HepG2 (cell line): ENCODE measurements around the gene SPINK4. TPM values are rescaled to one million over a fixed set of nuclear protein-coding genes. Genes with fewer than 3 reads are reported as not detected.

Source experiments
- ATAC-seq: fragments of 200-7000 bp; cut with Tn5 transposase; 3 replicates; pipeline ENCODE4 v1.9.1; 2020; ENCODE audit warnings: mild to moderate bottlenecking, moderate library complexity
- BruUV-seq: library from RNA; stranded (reverse); fragments of 400-500 nt; replicated peaks from 2 replicates; lab custom pipeline; 2021; lab: Mats Ljungman, UMichigan
- CTCF ChIA-PET: fragments of 300-600 bp; formaldehyde crosslinking; extraction: SDS; loops from one replicate; lab custom pipeline; 2021; ENCODE audit warnings: low total read pairs, inconsistent platforms, low intra/inter-chr PET ratio; lab: Yijun Ruan, JAX
- POLR2A ChIA-PET: fragments of 350-600 bp; sonication (Branson Sonifier 250); formaldehyde crosslinking; loops from one replicate; lab custom pipeline; 2020; ENCODE audit warnings: antibody characterized with exemption, inconsistent platforms; lab: Yijun Ruan, JAX
- DNase-seq: peaks from one replicate; pipeline ENCODE4 v3.0.0-alpha.2; 2015; ENCODE audit warnings: low spot score
- FAIRE-seq: peaks from 3 replicates; lab custom pipeline; 2011; peaks lifted over from hg19 to GRCh38; lab: Jason Lieb, UNC
- H2AFZ ChIP-seq: one replicate; pipeline ENCODE4 v1.6.1; 2011; ENCODE audit warnings: low read length, inconsistent platforms
- H3K27ac ChIP-seq: fragments of 300-600 bp; 3 replicates; pipeline ENCODE4 v1.8.0; 2011; ENCODE audit warnings: mixed run types, mild to moderate bottlenecking, mixed read lengths, low read length, inconsistent platforms; ENCODE audit not compliant: insufficient read depth; ENCODE audit errors: extremely low read length
- H3K27me3 ChIP-seq, 2 experiments: fragments of 200-600 bp in 1 of 2; 2 replicates in 1 of 2; 3 replicates in 1 of 2; pipeline versions ENCODE4 v1.6.0 to v1.8.0; 2011; ENCODE audit warnings: low read length in 2 of 2, mild to moderate bottlenecking in 2 of 2, moderate library complexity in 2 of 2, inconsistent platforms in 1 of 2; ENCODE audit not compliant: insufficient read depth in 2 of 2, control insufficient read depth in 1 of 2
- H3K36me3 ChIP-seq, 2 experiments: fragments of 200-600 bp in 1 of 2; replicated peaks in 1 of 2; 2 replicates in 1 of 2; 3 replicates in 1 of 2; pipeline versions ENCODE4 v1.5.1 to v1.8.0; 2011; ENCODE audit warnings: low read length in 2 of 2, inconsistent platforms in 1 of 2; ENCODE audit not compliant: insufficient read depth in 2 of 2, control insufficient read depth in 1 of 2
- H3K4me1 ChIP-seq: 2 replicates; pipeline ENCODE4 v1.5.1; 2012; ENCODE audit warnings: low read length, inconsistent platforms; ENCODE audit not compliant: insufficient read depth
- H3K4me2 ChIP-seq: 2 replicates; pipeline ENCODE4 v1.6.0; 2011; ENCODE audit warnings: low read depth, low read length, inconsistent platforms
- H3K4me3 ChIP-seq, 3 experiments: fragments of 200-600 bp in 1 of 3; sonication (generic), shearing (Covaris generic) in 1 of 3; replicated peaks in 1 of 3; 2 replicates each; pipeline ENCODE4 v1.5.1; 2011 to 2016; ENCODE audit warnings: low read length in 3 of 3, inconsistent platforms in 2 of 3, low read depth in 2 of 3, mild to moderate bottlenecking in 2 of 3, control low read depth in 1 of 3, mixed read lengths in 1 of 3; ENCODE audit not compliant: insufficient read depth in 1 of 3
- H3K79me2 ChIP-seq: one replicate; pipeline ENCODE4 v1.6.1; 2011; ENCODE audit warnings: low read length, inconsistent platforms; ENCODE audit not compliant: insufficient read depth
- H3K9ac ChIP-seq: 2 replicates; pipeline ENCODE4 v1.6.0; 2011; ENCODE audit warnings: mild to moderate bottlenecking, low read depth, low read length, inconsistent platforms; ENCODE audit not compliant: insufficient read depth
- H3K9me3 ChIP-seq: 2 replicates; pipeline ENCODE4 v1.5.1; 2012; ENCODE audit warnings: mild to moderate bottlenecking, low read length
- H4K20me1 ChIP-seq: 2 replicates; pipeline ENCODE4 v1.6.0; 2011; ENCODE audit warnings: inconsistent platforms, mild to moderate bottlenecking, low read length, moderate library complexity; ENCODE audit not compliant: insufficient read depth
- ARNTL ChIP-seq: sonication (generic); formaldehyde crosslinking; IDR thresholded peaks from 2 replicates; pipeline ENCODE4 v1.4.0; 2020; ENCODE audit warnings: mild to moderate bottlenecking, missing genetic modification reagents
- BCL6 ChIP-seq: IDR thresholded peaks from 2 replicates; pipeline ENCODE4 v1.6.1; 2016; ENCODE audit warnings: missing genetic modification reagents, missing compliant biosample characterization
- CENPX ChIP-seq: sonication (generic); formaldehyde crosslinking; IDR thresholded peaks from 2 replicates; pipeline ENCODE4 v1.9.0; 2021; ENCODE audit warnings: mild to moderate bottlenecking, missing genetic modification reagents, moderate library complexity
- DPF2 ChIP-seq: sonication (generic); formaldehyde crosslinking; IDR thresholded peaks from 2 replicates; pipeline ENCODE4 v1.4.0; 2020; ENCODE audit warnings: mild to moderate bottlenecking, low read depth, missing genetic modification reagents, borderline replicate concordance
- HNRNPK ChIP-seq: fragments of 200-400 bp; formaldehyde crosslinking; IDR thresholded peaks from 2 replicates; pipeline ENCODE4 v1.6.1; 2018; ENCODE audit warnings: low read length, low read depth, moderate library complexity, mild to moderate bottlenecking; ENCODE audit not compliant: poor library complexity, severe bottlenecking
- MAFK ChIP-seq, 2 experiments: IDR thresholded peaks in 1 of 2; conservative IDR thresholded peaks in 1 of 2; 2 replicates each; pipeline ENCODE4 v1.6.1; 2011; ENCODE audit warnings: improper control_type of control experiment in 2 of 2, low read length in 2 of 2
- MYC ChIP-seq: sonication (generic); formaldehyde crosslinking; IDR thresholded peaks from 2 replicates; pipeline ENCODE4 v1.9.0; 2021; ENCODE audit warnings: missing genetic modification reagents, borderline replicate concordance
- POLR2A ChIP-seq, 2 experiments: IDR thresholded peaks; 2 replicates each; pipeline ENCODE4 v1.6.1; 2011; ENCODE audit warnings: low read depth in 2 of 2, low read length in 2 of 2, mild to moderate bottlenecking in 1 of 2, moderate library complexity in 1 of 2; ENCODE audit not compliant: insufficient read depth in 1 of 2
- RFX3 ChIP-seq: IDR thresholded peaks from 2 replicates; pipeline ENCODE4 v1.6.1; 2016; ENCODE audit warnings: missing biosample characterization, missing genetic modification reagents
- TSC22D2 ChIP-seq: sonication (generic); formaldehyde crosslinking; IDR thresholded peaks from 2 replicates; pipeline ENCODE4 v1.5.1; 2020; ENCODE audit warnings: missing genetic modification reagents, mild to moderate bottlenecking, borderline replicate concordance
- ZBTB21 ChIP-seq: sonication (generic); formaldehyde crosslinking; IDR thresholded peaks from 2 replicates; pipeline ENCODE4 v1.4.0; 2020; ENCODE audit warnings: missing genetic modification reagents
- ZBTB7B ChIP-seq: sonication (generic); formaldehyde crosslinking; IDR thresholded peaks from 2 replicates; pipeline ENCODE4 v1.4.0; 2020; ENCODE audit warnings: missing genetic modification reagents
- ZFY ChIP-seq: sonication (generic); formaldehyde crosslinking; IDR thresholded peaks from 2 replicates; pipeline ENCODE4 v1.4.0; 2020; ENCODE audit warnings: missing genetic modification reagents
- ZNF44 ChIP-seq: sonication (generic); formaldehyde crosslinking; IDR thresholded peaks from 2 replicates; pipeline ENCODE4 v1.5.1; 2020; ENCODE audit warnings: mild to moderate bottlenecking, missing genetic modification reagents
- ZNF451 ChIP-seq: sonication (generic); formaldehyde crosslinking; IDR thresholded peaks from 2 replicates; pipeline ENCODE4 v1.5.0; 2020; ENCODE audit warnings: mild to moderate bottlenecking, missing genetic modification reagents
- ZNF749 ChIP-seq: sonication (generic); formaldehyde crosslinking; IDR thresholded peaks from 2 replicates; pipeline ENCODE4 v1.8.0; 2022; ENCODE audit warnings: mild to moderate bottlenecking, missing genetic modification reagents, moderate library complexity, borderline replicate concordance
- ZNF788 ChIP-seq: sonication (generic); formaldehyde crosslinking; IDR thresholded peaks from 2 replicates; pipeline ENCODE4 v1.5.0; 2020; ENCODE audit warnings: mild to moderate bottlenecking, missing genetic modification reagents, borderline replicate concordance
- WGBS: methylation state at CpG from one replicate; pipeline ENCODE4 v1.1.6; 2017; ENCODE audit warnings: low lambda C conversion rate; 5-methylcytosine and 5-hydroxymethylcytosine counted together
- in situ Hi-C: cut with HindIII; loops from 2 replicates; pipeline ENCODE4 v1.10.0; 2017; ENCODE audit warnings: low pct_unique_long_range_greater_than_20kb; ENCODE audit not compliant: extremely low pct_ligation_motif_present
- intact Hi-C: fragments of 100-400 bp; cut with micrococcal nuclease; formaldehyde crosslinking; loops from one replicate; pipeline ENCODE4 v1.10.0; 2022; ENCODE audit not compliant: unreplicated experiment
- polyA plus RNA-seq, 8 experiments: library from polyadenylated mRNA; depleted of rRNA in 3 of 8; stranded (reverse) in 7 of 8; unstranded in 1 of 8; fragments of >200 nt; fragmentation: Illumina TruSeq in 4 of 8; extraction: Trizol in 4 of 8; gene quantifications; 2 replicates each; pipeline versions ENCODE4 v1.2.1 to v1.2.3, GENCODE V29; 2011 to 2016; ENCODE audit warnings: low read depth in 4 of 8, missing spikeins in 1 of 8, mixed read lengths in 1 of 8; ENCODE audit not compliant: insufficient read depth in 1 of 8
- total RNA-seq, 5 experiments: library from RNA; depleted of rRNA; stranded (reverse); fragments of >200 nt; fragmentation: Illumina TruSeq; extraction: Trizol; gene quantifications; 2 replicates each; pipeline ENCODE4 v1.2.3, GENCODE V29; 2016; ENCODE audit warnings: low read depth in 1 of 5
- TF ChIP-seq, protein P1 (sequence below): IDR thresholded peaks from 2 replicates; pipeline ENCODE4 v1.6.1; 2016; ENCODE audit warnings: missing compliant biosample characterization, missing genetic modification reagents, borderline replicate concordance
- TF ChIP-seq, protein P2 (sequence below): sonication (generic); formaldehyde crosslinking; IDR thresholded peaks from 2 replicates; pipeline ENCODE4 v1.4.0; 2020; ENCODE audit warnings: missing genetic modification reagents
- TF ChIP-seq, protein P3 (sequence below): sonication (generic); formaldehyde crosslinking; IDR thresholded peaks from 2 replicates; pipeline ENCODE4 v1.4.0; 2020; ENCODE audit warnings: mild to moderate bottlenecking, low read depth, missing genetic modification reagents
- TF ChIP-seq, protein P4 (sequence below): sonication (generic); formaldehyde crosslinking; IDR thresholded peaks from 2 replicates; pipeline ENCODE4 v1.8.1; 2023; ENCODE audit warnings: mild to moderate bottlenecking, missing genetic modification reagents, borderline replicate concordance

Gene SPINK4
- total and polyA plus RNA-seq, 2 of the 13 experiments (the other 11 are each of a cell fraction or from before 2014, with no cell fraction given) = 0.53 to 3.4 TPM

DNA sequence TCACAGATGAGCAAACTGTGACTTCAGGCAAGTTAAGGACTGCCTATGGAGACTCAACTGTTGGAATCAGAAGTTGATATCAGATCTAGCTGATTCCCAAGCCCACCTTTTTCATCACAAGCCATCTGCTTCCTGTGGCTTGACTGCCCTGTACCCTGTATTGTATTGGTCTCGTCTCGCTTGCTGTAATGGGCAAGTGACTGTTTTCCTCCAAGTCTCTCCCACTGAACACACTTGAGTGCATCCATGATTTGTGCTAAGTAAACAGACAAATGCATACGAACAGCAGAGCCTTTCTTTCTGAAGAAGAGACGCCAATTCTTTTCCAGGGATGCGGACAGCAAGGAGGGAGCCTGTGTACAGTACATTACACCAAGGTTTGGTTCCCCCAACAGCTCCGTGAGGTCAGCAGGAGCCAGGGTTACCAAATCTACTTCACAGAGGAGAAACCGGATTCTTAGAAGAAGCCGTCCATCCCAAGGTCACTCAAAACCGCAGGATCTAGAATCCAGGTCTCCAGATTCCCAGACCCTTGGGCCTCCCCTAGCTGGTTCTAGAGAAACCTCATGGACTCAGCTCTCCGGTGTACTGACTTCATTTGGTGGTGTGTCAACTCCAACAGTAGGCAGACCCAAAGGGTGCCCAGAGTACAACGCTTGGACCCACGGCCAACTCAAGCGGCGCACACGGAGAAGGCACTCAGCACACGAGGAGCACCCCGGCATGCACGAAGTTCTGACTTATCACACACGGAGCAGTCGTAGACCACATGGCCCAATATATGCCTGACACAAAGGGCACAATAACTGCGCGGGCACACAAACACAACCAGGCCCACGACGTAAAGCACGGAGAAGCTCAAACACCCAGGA, 23.4 kb downstream of the SPINK4 start:
- peak; percentile 39 for ATAC-seq
- no peaks in the 10 kb centered on the region for H4K20me1 ChIP-seq
- ChIA-PET CTCF (no interaction called here), POLR2A (interaction anchor here (0.7 to 2.1 kb wide), 11 partner anchors 9 to 239 kb away, joined by 3 to 14 read pairs (median 4); partner anchors contain the start of genes B4GALT1, DNAJA1, NFX1 and SMU1)
- H3K4me3 ChIP-seq = peak overlapping the region; percentile 89 to 100 (median 98)
- BruUV-seq = no TSS peak
- peaks cover 30% of the 10 kb centered on the region for H3K4me1 ChIP-seq
- H2AFZ ChIP-seq = no peak overlapping the region
- WGBS = 5% methylated on average over 14 of the region's 25 CpGs
- intact Hi-C loops = loop anchor here (5.0 kb wide), 1 partner anchor 36 kb away; no protein-coding TSS in a partner anchor
- DNase-seq = peak; percentile 18
- peaks cover 37% of the 10 kb centered on the region for H3K79me2 ChIP-seq
- H3K9me3 ChIP-seq = no peaks in the 10 kb centered on the region
- H3K9ac ChIP-seq = peak overlapping the region; percentile 90
- no peak for FAIRE-seq
- in situ Hi-C loops = no loop called here
- peaks cover 16 to 54% of the 10 kb centered on the region in 2 experiments for H3K36me3 ChIP-seq
- peak overlapping the region; percentile 96 for H3K4me2 ChIP-seq
- peak overlapping the region; percentile 82 for H3K27ac ChIP-seq
- H3K27me3 ChIP-seq = no peaks in the 10 kb centered on the region; a peak in 1 of 5 replicates
- TF ChIP-seq HNRNPK (no peak), DPF2 (no peak), ZNF749 (CRISPR knock-in tag) (no peak), BCL6 (CRISPR knock-in tag) (peak; percentile 79), CENPX (CRISPR knock-in tag) (no peak), RFX3 (CRISPR knock-in tag) (no peak), MAFK (conservative IDR thresholded peaks at IDR 0.05 in 1 of 2, IDR thresholded peaks at IDR 0.05 in 1 of 2; ENCODE audit: low read length in 2 of 2) (no peak), ARNTL (CRISPR knock-in tag) (no peak), ZNF451 (CRISPR knock-in tag) (0 out of 2 replicates have a peak, but pooled peaks have one; percentile 7), ZNF44 (CRISPR knock-in tag) (peak; percentile 22; the same call in 1 of the 2 replicates), ZBTB7B (CRISPR knock-in tag) (0 out of 2 replicates have a peak, but pooled peaks have one; percentile 7), ZBTB21 (CRISPR knock-in tag) (peak; percentile 24; the same call in 1 of the 2 replicates), POLR2A (IDR thresholded peaks at IDR 0.05; ENCODE audit: insufficient read depth in 1 of 2, low read depth in 2 of 2, low read length in 2 of 2) (peak in 1 of 2 experiments; percentile 37; a peak in 1 of 4 replicates), ZFY (CRISPR knock-in tag) (no peak), TSC22D2 (CRISPR knock-in tag) (no peak), MYC (CRISPR knock-in tag) (0 out of 2 replicates have a peak, but pooled peaks have one; percentile 57), ZNF788 (CRISPR knock-in tag) (peak; percentile 42; the same call in 1 of the 2 replicates)
- TF ChIP-seq, protein P1, sequence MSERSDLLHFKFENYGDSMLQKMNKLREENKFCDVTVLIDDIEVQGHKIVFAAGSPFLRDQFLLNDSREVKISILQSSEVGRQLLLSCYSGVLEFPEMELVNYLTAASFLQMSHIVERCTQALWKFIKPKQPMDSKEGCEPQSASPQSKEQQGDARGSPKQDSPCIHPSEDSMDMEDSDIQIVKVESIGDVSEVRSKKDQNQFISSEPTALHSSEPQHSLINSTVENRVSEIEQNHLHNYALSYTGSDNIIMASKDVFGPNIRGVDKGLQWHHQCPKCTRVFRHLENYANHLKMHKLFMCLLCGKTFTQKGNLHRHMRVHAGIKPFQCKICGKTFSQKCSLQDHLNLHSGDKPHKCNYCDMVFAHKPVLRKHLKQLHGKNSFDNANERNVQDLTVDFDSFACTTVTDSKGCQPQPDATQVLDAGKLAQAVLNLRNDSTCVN (CRISPR knock-in tag) = peak; percentile 98
- TF ChIP-seq, protein P2, sequence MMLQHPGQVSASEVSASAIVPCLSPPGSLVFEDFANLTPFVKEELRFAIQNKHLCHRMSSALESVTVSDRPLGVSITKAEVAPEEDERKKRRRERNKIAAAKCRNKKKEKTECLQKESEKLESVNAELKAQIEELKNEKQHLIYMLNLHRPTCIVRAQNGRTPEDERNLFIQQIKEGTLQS = no peak
- TF ChIP-seq, protein P3, sequence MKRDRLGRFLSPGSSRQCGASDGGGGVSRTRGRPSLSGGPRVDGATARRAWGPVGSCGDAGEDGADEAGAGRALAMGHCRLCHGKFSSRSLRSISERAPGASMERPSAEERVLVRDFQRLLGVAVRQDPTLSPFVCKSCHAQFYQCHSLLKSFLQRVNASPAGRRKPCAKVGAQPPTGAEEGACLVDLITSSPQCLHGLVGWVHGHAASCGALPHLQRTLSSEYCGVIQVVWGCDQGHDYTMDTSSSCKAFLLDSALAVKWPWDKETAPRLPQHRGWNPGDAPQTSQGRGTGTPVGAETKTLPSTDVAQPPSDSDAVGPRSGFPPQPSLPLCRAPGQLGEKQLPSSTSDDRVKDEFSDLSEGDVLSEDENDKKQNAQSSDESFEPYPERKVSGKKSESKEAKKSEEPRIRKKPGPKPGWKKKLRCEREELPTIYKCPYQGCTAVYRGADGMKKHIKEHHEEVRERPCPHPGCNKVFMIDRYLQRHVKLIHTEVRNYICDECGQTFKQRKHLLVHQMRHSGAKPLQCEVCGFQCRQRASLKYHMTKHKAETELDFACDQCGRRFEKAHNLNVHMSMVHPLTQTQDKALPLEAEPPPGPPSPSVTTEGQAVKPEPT (CRISPR knock-in tag) = no peak
- TF ChIP-seq, protein P4, sequence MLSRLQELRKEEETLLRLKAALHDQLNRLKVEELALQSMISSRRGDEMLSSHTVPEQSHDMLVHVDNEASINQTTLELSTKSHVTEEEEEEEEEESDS = no peak
